Endothelial cell of umbilical vein (primary cell): ENCODE results near the gene PATL1. TPM values are rescaled to one million over a fixed set of nuclear protein-coding genes. Genes with fewer than 3 reads are reported as not detected.

Source experiments
- BruUV-seq: library from RNA; stranded (reverse); fragments of 400-500 nt; replicated peaks from 2 replicates; lab custom pipeline; 2021; lab: Mats Ljungman, UMichigan
- CTCF ChIA-PET: fragments of 300-600, 350-600 bp; sonication (Branson Sonifier 250); formaldehyde crosslinking; loops from one replicate; lab custom pipeline; 2021; ENCODE audit warnings: antibody characterized with exemption, inconsistent platforms; lab: Charles Lee
- POLR2A ChIA-PET: fragments of 300-600, 350-600 bp; sonication (Branson Sonifier 250); formaldehyde crosslinking; loops from one replicate; lab custom pipeline; 2021; ENCODE audit warnings: antibody characterized with exemption, inconsistent platforms; lab: Charles Lee
- DNase-seq: peaks from one replicate; pipeline ENCODE4 v3.0.0-alpha.2; 2011; ENCODE audit warnings: low read depth, low spot score
- FAIRE-seq: peaks from 2 replicates; lab custom pipeline; 2011; peaks lifted over from hg19 to GRCh38; lab: Jason Lieb, UNC
- H2AFZ ChIP-seq: 2 replicates; pipeline ENCODE4 v1.6.0; 2012; ENCODE audit warnings: low read depth, low read length, control low read depth, inconsistent platforms
- H3K27ac ChIP-seq: 2 replicates; pipeline ENCODE4 v1.5.1; 2011; ENCODE audit warnings: low read depth, mild to moderate bottlenecking, control low read depth, low read length, moderate library complexity; ENCODE audit not compliant: insufficient read depth
- H3K27me3 ChIP-seq, 2 experiments: 2 replicates each; pipeline versions ENCODE4 v1.6.0 to v1.6.1; 2011; ENCODE audit warnings: low read length in 2 of 2, mixed read lengths in 1 of 2; ENCODE audit not compliant: control insufficient read depth in 2 of 2, insufficient read depth in 2 of 2
- H3K36me3 ChIP-seq, 2 experiments: 2 replicates in 1 of 2; 3 replicates in 1 of 2; pipeline ENCODE4 v1.5.1; 2011; ENCODE audit warnings: low read length in 2 of 2, mild to moderate bottlenecking in 1 of 2, moderate library complexity in 1 of 2; ENCODE audit not compliant: control insufficient read depth in 2 of 2, insufficient read depth in 2 of 2; ENCODE audit errors: extremely low read depth in 1 of 2
- H3K4me1 ChIP-seq: 3 replicates; pipeline ENCODE4 v1.5.1; 2011; ENCODE audit warnings: mild to moderate bottlenecking, low read length; ENCODE audit not compliant: control insufficient read depth, insufficient read depth; ENCODE audit errors: extremely low read depth
- H3K4me2 ChIP-seq: 2 replicates; pipeline ENCODE4 v1.6.1; 2011; ENCODE audit warnings: low read length, control low read depth, mixed read lengths; ENCODE audit not compliant: insufficient read depth
- H3K4me3 ChIP-seq, 3 experiments: fragments of 200-600 bp in 1 of 3; sonication (generic), shearing (Covaris generic) in 1 of 3; replicated peaks in 1 of 3; 2 replicates each; pipeline ENCODE4 v1.5.1; 2011 to 2016; ENCODE audit warnings: control low read depth in 3 of 3, low read length in 3 of 3, mild to moderate bottlenecking in 2 of 3, inconsistent platforms in 1 of 3, low read depth in 1 of 3, moderate library complexity in 1 of 3; ENCODE audit not compliant: insufficient read depth in 1 of 3
- H3K79me2 ChIP-seq: 2 replicates; pipeline ENCODE4 v1.6.0; 2012; ENCODE audit warnings: low read length, inconsistent platforms; ENCODE audit not compliant: control insufficient read depth, insufficient read depth
- H3K9ac ChIP-seq: replicated peaks from 2 replicates; pipeline ENCODE3; 2011; ENCODE audit warnings: low read length, control low read depth; ENCODE audit not compliant: insufficient read depth; ENCODE audit errors: extremely low read depth
- H3K9me1 ChIP-seq: replicated peaks from 3 replicates; pipeline ENCODE4 v1.6.0; 2011; ENCODE audit warnings: mild to moderate bottlenecking, low read length; ENCODE audit not compliant: control insufficient read depth, insufficient read depth; ENCODE audit errors: extremely low read depth
- H3K9me3 ChIP-seq: replicated peaks from 2 replicates; pipeline ENCODE4 v1.5.1; 2012; ENCODE audit warnings: low read length, inconsistent platforms; ENCODE audit not compliant: control insufficient read depth, insufficient read depth
- H4K20me1 ChIP-seq: replicated peaks from 2 replicates; pipeline ENCODE3; 2011; ENCODE audit warnings: mild to moderate bottlenecking, low read length; ENCODE audit not compliant: control insufficient read depth, insufficient read depth; ENCODE audit errors: extremely low read depth
- CTCF ChIP-seq, 2 donors: IDR thresholded peaks; 1 replicate in 1 of 2; 2 replicates in 1 of 2; pipeline ENCODE4 v1.5.1; 2011; ENCODE audit warnings: low read length in 2 of 2, mild to moderate bottlenecking in 2 of 2, moderate library complexity in 2 of 2, control low read depth in 1 of 2, inconsistent platforms in 1 of 2, low read depth in 1 of 2; ENCODE audit not compliant: insufficient read depth in 1 of 2; ENCODE audit errors: extremely low read depth in 1 of 2
- EZH2 ChIP-seq: IDR thresholded peaks from 2 replicates; pipeline ENCODE4 v1.6.1; 2012; ENCODE audit warnings: borderline replicate concordance, low read depth, mild to moderate bottlenecking, moderate library complexity, low read length, inconsistent platforms; ENCODE audit not compliant: severe bottlenecking
- FOS ChIP-seq: IDR thresholded peaks from 2 replicates; pipeline ENCODE4 v1.6.1; 2011; ENCODE audit warnings: mild to moderate bottlenecking, low read length, moderate library complexity, borderline replicate concordance; ENCODE audit not compliant: insufficient read depth
- GATA2 ChIP-seq: IDR thresholded peaks from 2 replicates; pipeline ENCODE4 v1.7.0; 2011; ENCODE audit warnings: low read depth, mild to moderate bottlenecking, moderate library complexity, mixed read lengths, low read length; ENCODE audit not compliant: insufficient read length, insufficient read depth
- JUN ChIP-seq: IDR thresholded peaks from 2 replicates; pipeline ENCODE4 v1.6.1; 2011; ENCODE audit warnings: borderline replicate concordance, low read depth; ENCODE audit not compliant: insufficient read length, insufficient read depth
- MAX ChIP-seq: IDR thresholded peaks from 2 replicates; pipeline ENCODE4 v1.6.1; 2011; ENCODE audit not compliant: insufficient read depth, insufficient read length
- MYC ChIP-seq: IDR thresholded peaks from one replicate; pipeline ENCODE4 v1.6.1; 2011; ENCODE audit warnings: mild to moderate bottlenecking, low read depth, low read length
- POLR2A ChIP-seq: IDR thresholded peaks from 2 replicates; pipeline ENCODE4 v1.6.1; 2012; ENCODE audit warnings: low read depth, mild to moderate bottlenecking, control low read depth, low read length
- POLR2AphosphoS5 ChIP-seq: IDR thresholded peaks from 2 replicates; pipeline ENCODE4 v1.6.1; 2012; ENCODE audit warnings: low read depth, mild to moderate bottlenecking, control low read depth, low read length, moderate library complexity; ENCODE audit not compliant: insufficient read depth
- dilution Hi-C: fragments of 300-500 bp; cut with MboI; formaldehyde crosslinking; loops from one replicate; pipeline ENCODE4 v1.15.0; 2019; ENCODE audit warnings: low sequenced_read_pairs; ENCODE audit not compliant: extremely low pct_ligation_motif_present
- intact Hi-C: fragments of 100-400 bp; cut with micrococcal nuclease; formaldehyde crosslinking; loops from one replicate; pipeline ENCODE4 v1.10.0; 2022
- polyA plus RNA-seq, 4 experiments: library from polyadenylated mRNA; depleted of rRNA in 3 of 4; stranded (reverse) in 3 of 4; unstranded in 1 of 4; fragments of >200 nt; gene quantifications; 2 replicates each; pipeline versions ENCODE4 v1.2.1 to v1.2.3, GENCODE V29; 2011 to 2012; ENCODE audit warnings: missing spikeins in 1 of 4
- total RNA-seq: library from RNA; stranded (reverse); gene quantifications from 2 replicates; pipeline ENCODE4 v1.2.3, GENCODE V29; 2021

The PATL1 gene
- total and polyA plus RNA-seq, 2 donors (not counting 3 experiments of a cell fraction or from before 2014, with no cell fraction given) = 33.7 to 38.8 TPM

GRCh38 chr11:59660621-59661020 is 8.2 kb downstream of the PATL1 start:
- CTCF ChIA-PET = interaction anchor here (1.4 kb wide), 1 partner anchor 141 kb away, joined by 3 read pairs; no protein-coding TSS in a partner anchor
- Histone ChIP-seq H3K27ac (no peak overlapping the region), H4K20me1 (peaks cover 5% of the 10 kb centered on the region), H3K4me1 (peaks cover 9% of the 10 kb centered on the region), H3K9me1 (no peaks in the 10 kb centered on the region), H3K4me3 (no peak overlapping the region), H3K79me2 (peaks cover 33% of the 10 kb centered on the region), H3K9ac (no peak overlapping the region), H3K27me3 (no peaks in the 10 kb centered on the region), H2AFZ (no peak overlapping the region), H3K4me2 (peak overlapping the region; percentile 2), H3K9me3 (no peaks in the 10 kb centered on the region), H3K36me3 (peaks cover 26 to 37% of the 10 kb centered on the region in 2 experiments)
- dilution Hi-C loops (no loop called here), intact Hi-C loops (no loop called here)
- TF ChIP-seq POLR2A (no peak), JUN (no peak), CTCF (IDR thresholded peaks at IDR 0.05; ENCODE audit: extremely low read depth in 1 of 2, insufficient read depth in 1 of 2, low read depth in 1 of 2, low read length in 2 of 2) (no peak), GATA2 (no peak), POLR2AphosphoS5 (no peak), MAX (no peak), MYC (no peak), EZH2 (no peak), FOS (no peak)
- DNase-seq = no peak
- peak; percentile 69 for FAIRE-seq
- no TSS peak for BruUV-seq
- POLR2A ChIA-PET = no interaction called here
